ENCODE measurements around the gene SUMO1. TPM values are rescaled to one million over a fixed set of nuclear protein-coding genes. Genes with fewer than 3 reads are reported as not detected.
"Not testable (repeated sequence)": the region's sequence is repeated elsewhere in the genome, so short reads cannot be mapped to it uniquely, and the experiment has no call there.

The SUMO1 gene
- 10 to 100 TPM; 56.2 to 98.4 (median 76.1) TPM for total RNA-seq
- polyA plus RNA-seq = 100 to 1,000 TPM in 2 of 3 donors, 10 to 100 TPM in 1; 88.6 to 191 (median 159) TPM

DNA sequence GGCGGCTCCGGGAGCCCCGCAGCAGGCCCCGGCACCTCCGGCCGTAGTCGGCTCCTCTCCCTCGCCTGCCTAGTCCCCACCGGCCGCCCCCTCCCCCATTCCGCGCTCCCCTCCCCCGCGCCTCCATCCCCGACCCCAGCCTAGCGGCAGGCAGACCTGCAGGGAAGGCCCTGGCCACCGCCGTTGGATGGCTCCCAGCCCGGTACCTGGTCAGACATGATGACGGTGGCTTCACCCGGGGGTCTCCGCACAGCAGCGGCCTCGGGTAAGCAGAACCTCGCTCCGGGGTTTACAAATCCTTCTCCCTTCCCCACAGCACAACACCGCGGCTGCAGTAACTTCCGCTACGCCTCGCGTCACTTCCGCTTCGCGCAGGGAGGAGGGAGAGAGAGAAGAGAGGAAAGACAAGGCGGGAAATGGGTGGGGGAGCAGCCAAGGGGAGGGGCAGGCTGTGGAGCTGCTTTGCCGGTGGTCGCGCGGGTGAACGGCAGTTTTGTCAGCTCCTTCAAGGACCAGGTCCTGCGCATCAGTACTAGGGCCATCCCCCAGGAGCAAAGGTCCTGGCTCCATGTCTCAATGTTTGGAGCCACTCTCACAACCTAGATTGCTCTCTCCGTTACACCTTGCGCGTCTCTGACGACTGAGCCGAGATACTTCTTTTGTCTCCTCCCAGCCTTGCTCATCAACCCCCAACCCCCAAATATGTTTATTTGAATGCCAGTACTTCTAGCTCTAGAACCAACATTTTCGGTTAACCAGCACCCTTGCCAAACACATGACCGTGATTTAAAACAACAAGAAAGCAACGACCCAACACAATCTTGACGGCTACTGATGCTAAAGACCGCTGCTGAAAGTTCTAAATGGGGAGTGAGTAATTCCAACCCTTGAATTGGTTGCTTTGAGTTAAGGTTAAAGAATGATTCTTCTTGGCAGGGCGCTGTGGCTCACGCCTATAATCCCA, at the start of gene SUMO1:
SUMO1 (minus strand) TSS at position 364 of the 964 bp plus-strand sequence; CDS start at position 218, 146 bp downstream.
- peak within 1 kb of the TSS; percentile 86 to 97 (median 94) for H3K4me3 ChIP-seq
- peak; percentile 93 for DNase-seq
- peak within 1 kb of the TSS; percentile 90 to 98 (median 94) for H3K27ac ChIP-seq
- TF ChIP-seq POLR2AphosphoS5 (IDR thresholded peaks at IDR 0.05) (peak; percentile 82 to 94 (median 89)), POLR2A (IDR thresholded peaks at IDR 0.05) (peak; percentile 44 to 63), EP300 (IDR thresholded peaks at IDR 0.05) (no peak)
- TF ChIP-seq, protein P1, sequence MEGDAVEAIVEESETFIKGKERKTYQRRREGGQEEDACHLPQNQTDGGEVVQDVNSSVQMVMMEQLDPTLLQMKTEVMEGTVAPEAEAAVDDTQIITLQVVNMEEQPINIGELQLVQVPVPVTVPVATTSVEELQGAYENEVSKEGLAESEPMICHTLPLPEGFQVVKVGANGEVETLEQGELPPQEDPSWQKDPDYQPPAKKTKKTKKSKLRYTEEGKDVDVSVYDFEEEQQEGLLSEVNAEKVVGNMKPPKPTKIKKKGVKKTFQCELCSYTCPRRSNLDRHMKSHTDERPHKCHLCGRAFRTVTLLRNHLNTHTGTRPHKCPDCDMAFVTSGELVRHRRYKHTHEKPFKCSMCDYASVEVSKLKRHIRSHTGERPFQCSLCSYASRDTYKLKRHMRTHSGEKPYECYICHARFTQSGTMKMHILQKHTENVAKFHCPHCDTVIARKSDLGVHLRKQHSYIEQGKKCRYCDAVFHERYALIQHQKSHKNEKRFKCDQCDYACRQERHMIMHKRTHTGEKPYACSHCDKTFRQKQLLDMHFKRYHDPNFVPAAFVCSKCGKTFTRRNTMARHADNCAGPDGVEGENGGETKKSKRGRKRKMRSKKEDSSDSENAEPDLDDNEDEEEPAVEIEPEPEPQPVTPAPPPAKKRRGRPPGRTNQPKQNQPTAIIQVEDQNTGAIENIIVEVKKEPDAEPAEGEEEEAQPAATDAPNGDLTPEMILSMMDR (IDR thresholded peaks at IDR 0.05) = no peak
- intact Hi-C loops (cut with DNase I) = loop anchor here (1.0 kb wide), 1 partner anchor 27 kb away; the partner anchor contains the start of gene NOP58
- no peaks in the 10 kb centered on the region for H3K27me3 ChIP-seq
- 3% methylated on average over 54 of the region's 54 CpGs for WGBS, 2 donors
- H3K4me1 ChIP-seq = peaks cover 0 to 30% (median 28%) of the 10 kb centered on the region in 4 donors
- H3K36me3 ChIP-seq = no peaks in the 10 kb centered on the region
- H3K9me3 ChIP-seq = no peaks in the 10 kb centered on the region

DNA sequence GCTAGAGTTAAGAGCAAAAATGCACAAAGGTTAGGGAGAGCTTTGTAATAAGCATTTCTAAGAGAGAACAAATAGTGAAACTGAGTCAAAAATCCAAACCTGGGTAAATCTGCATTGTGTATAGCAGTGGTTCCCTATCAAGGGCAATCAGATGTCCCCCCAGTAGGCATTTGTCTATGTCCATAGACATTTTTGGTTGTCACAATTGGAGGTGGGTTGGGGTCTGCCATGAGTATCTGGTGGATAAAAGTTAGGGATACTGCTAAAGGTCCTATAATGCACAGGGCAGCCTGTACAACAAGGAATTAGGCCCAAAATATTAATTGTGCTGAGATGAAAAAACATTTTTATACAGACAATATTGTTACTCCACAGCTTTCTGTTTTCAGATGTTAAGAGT, 48.2 kb upstream of the SUMO1 start:
- intact Hi-C loops (cut with DNase I) = no loop called here

GRCh38 chr2:202278944-202279343, 40.5 kb upstream of the SUMO1 start:
- Histone ChIP-seq H3K4me1 (peaks cover 0 to 8% (median 3%) of the 10 kb centered on the region in 4 donors), H3K9me3 (no peaks in the 10 kb centered on the region), H3K4me3 (no peak overlapping the region), H3K36me3 (peaks cover 21 to 82% (median 29%) of the 10 kb centered on the region in 4 donors), H3K27me3 (no peaks in the 10 kb centered on the region), H3K27ac (peak overlapping the region in 1 of 4 donors; percentile 29)
- WGBS, 2 donors = 20 to 45% methylated on average over 1 of the region's 1 CpG
- no peak for DNase-seq
- no peak for TF ChIP-seq EP300 (IDR thresholded peaks at IDR 0.05)
- TF ChIP-seq, protein P1 (IDR thresholded peaks at IDR 0.05) = peak; percentile 13 to 45 (median 26)
- intact Hi-C loops (cut with DNase I) = no loop called here

More for the DNA sequence above, 48.2 kb upstream of the SUMO1 start:
- Histone ChIP-seq H3K27me3 (no peaks in the 10 kb centered on the region), H3K4me3 (no peak overlapping the region), H3K4me1 (no peaks in the 10 kb centered on the region), H3K27ac (no peak overlapping the region), H3K9me3 (no peaks in the 10 kb centered on the region), H3K36me3 (peaks cover 22 to 100% (median 55%) of the 10 kb centered on the region in 4 donors)
- TF ChIP-seq POLR2AphosphoS5 (IDR thresholded peaks at IDR 0.05) (no peak), EP300 (IDR thresholded peaks at IDR 0.05) (no peak), POLR2A (IDR thresholded peaks at IDR 0.05) (no peak)
- TF ChIP-seq, protein P1 (IDR thresholded peaks at IDR 0.05) = no peak
- no peak for DNase-seq

- peaks cover 17 to 75% (median 21%) of the 10 kb centered on the region in 4 donors for H3K36me3 ChIP-seq
- intact Hi-C loops (cut with DNase I) = no loop called here
- no peak for TF ChIP-seq POLR2A (IDR thresholded peaks at IDR 0.05)
- TF ChIP-seq, protein P1 (IDR thresholded peaks at IDR 0.05) = no peak
- no peak for TF ChIP-seq EP300 (IDR thresholded peaks at IDR 0.05)
- TF ChIP-seq POLR2AphosphoS5 (IDR thresholded peaks at IDR 0.05) = no peak
- peak overlapping the region in 1 of 4 donors; percentile 29 for H3K27ac ChIP-seq
- no peak overlapping the region for H3K4me3 ChIP-seq
- DNase-seq = no peak
- H3K27me3 ChIP-seq = no peaks in the 10 kb centered on the region
- no peaks in the 10 kb centered on the region for H3K9me3 ChIP-seq
- H3K4me1 ChIP-seq = peaks cover 0 to 8% (median 3%) of the 10 kb centered on the region in 4 donors
- WGBS, 2 donors = 67 to 78% methylated on average over 6 of the region's 6 CpGs
Measured at GRCh38 chr2:202278036-202278760, 39.8 kb upstream of the SUMO1 start.

- H3K27me3 ChIP-seq; DNase-seq; H3K4me3 ChIP-seq; intact Hi-C loops (cut with DNase I); H3K9me3 ChIP-seq; H3K27ac ChIP-seq; H3K4me1 ChIP-seq: not testable (repeated sequence)
- peaks cover 8 to 55% (median 10%) of the 10 kb centered on the region in 4 donors for H3K36me3 ChIP-seq
- 92% methylated on average over 11 of the region's 11 CpGs for WGBS, 2 donors
Measured at GRCh38 chr2:202276078-202276720, 37.8 kb upstream of the SUMO1 start.
